ENCODE measurements around the gene ROR2. TPM values are rescaled to one million over a fixed set of nuclear protein-coding genes. Genes with fewer than 3 reads are reported as not detected.
A peak's percentile ranks its signal among the peaks of the same experiment; 100 is the strongest.

ROR2 gene
- total RNA-seq, 3 donors from 2014 or later (not counting 1 experiment from before 2014, with no cell fraction given), result 1.7 TPM; not detected in 2

DNA sequence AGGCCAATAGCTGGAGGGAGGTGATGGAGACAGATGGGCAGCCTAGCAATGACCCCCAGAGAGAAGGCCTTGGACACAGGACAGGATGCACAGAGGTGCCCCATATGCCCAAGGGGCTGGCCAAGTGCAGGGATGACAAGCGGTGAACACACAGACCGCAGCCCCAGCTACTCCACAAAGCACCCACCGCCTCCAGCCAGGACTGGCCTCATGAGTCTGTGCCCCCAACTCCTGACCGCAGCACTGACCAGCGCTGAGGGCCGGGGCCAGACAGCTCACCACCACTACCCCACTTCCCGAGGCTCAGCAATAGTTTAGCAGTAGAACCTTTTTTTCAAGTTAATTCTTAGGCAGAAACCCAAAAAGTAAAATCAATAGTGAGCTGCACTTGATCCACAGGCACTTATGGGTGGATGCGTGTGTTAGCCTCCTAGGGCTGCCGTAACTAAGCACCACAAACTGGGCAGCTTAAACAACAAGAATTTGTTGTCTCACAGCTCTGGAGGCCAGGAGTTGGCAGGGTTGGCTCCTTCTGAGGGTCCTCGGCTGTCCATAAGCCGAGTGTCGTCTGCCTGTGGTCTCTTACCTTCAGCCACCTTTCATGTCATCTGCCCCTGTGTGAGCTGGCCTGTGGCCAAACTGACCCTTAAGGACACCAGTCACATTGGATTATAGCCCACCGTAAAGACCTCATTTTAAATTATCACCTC lies 14.1 kb downstream of the ROR2 start:
- no peak overlapping the region for H3K27ac Mint-ChIP-seq
- no peaks in the 10 kb centered on the region for H3K4me1 ChIP-seq (ENCODE audit: control insufficient read depth, insufficient read depth, low read length)
- TF ChIP-seq, protein P1, sequence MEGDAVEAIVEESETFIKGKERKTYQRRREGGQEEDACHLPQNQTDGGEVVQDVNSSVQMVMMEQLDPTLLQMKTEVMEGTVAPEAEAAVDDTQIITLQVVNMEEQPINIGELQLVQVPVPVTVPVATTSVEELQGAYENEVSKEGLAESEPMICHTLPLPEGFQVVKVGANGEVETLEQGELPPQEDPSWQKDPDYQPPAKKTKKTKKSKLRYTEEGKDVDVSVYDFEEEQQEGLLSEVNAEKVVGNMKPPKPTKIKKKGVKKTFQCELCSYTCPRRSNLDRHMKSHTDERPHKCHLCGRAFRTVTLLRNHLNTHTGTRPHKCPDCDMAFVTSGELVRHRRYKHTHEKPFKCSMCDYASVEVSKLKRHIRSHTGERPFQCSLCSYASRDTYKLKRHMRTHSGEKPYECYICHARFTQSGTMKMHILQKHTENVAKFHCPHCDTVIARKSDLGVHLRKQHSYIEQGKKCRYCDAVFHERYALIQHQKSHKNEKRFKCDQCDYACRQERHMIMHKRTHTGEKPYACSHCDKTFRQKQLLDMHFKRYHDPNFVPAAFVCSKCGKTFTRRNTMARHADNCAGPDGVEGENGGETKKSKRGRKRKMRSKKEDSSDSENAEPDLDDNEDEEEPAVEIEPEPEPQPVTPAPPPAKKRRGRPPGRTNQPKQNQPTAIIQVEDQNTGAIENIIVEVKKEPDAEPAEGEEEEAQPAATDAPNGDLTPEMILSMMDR (IDR thresholded peaks at IDR 0.05), result no peak
- no peak overlapping the region for H3K4me3 Mint-ChIP-seq
- H3K27ac ChIP-seq (ENCODE audit: low read length), result no peak overlapping the region
- H3K27me3 Mint-ChIP-seq (ENCODE audit: low read depth in 2 of 2), result no peaks in the 10 kb centered on the region
- no peaks in the 10 kb centered on the region for H3K36me3 ChIP-seq (ENCODE audit: control insufficient read depth, insufficient read depth, low read length)
- H3K9me3 Mint-ChIP-seq, result peaks cover 0 to 5% of the 10 kb centered on the region in 2 donors
- 97% methylated on average over 13 of the region's 13 CpGs for WGBS (ENCODE audit: insufficient coverage)
- ATAC-seq (peak in 1 of 3 donors; percentile 27), DNase-seq (no peak)
- no peak overlapping the region for H3K4me3 ChIP-seq (ENCODE audit: low read length)
- H3K9me3 ChIP-seq (ENCODE audit: control insufficient read depth, insufficient read depth, low read length), result no peaks in the 10 kb centered on the region
- no peaks in the 10 kb centered on the region for H3K4me1 Mint-ChIP-seq
- intact Hi-C loops (cut with micrococcal nuclease), result no loop called here
- H3K36me3 Mint-ChIP-seq, result peaks cover 7% of the 10 kb centered on the region
- no peaks in the 10 kb centered on the region for H3K27me3 ChIP-seq (ENCODE audit: control insufficient read depth, insufficient read depth, low read length)

DNA sequence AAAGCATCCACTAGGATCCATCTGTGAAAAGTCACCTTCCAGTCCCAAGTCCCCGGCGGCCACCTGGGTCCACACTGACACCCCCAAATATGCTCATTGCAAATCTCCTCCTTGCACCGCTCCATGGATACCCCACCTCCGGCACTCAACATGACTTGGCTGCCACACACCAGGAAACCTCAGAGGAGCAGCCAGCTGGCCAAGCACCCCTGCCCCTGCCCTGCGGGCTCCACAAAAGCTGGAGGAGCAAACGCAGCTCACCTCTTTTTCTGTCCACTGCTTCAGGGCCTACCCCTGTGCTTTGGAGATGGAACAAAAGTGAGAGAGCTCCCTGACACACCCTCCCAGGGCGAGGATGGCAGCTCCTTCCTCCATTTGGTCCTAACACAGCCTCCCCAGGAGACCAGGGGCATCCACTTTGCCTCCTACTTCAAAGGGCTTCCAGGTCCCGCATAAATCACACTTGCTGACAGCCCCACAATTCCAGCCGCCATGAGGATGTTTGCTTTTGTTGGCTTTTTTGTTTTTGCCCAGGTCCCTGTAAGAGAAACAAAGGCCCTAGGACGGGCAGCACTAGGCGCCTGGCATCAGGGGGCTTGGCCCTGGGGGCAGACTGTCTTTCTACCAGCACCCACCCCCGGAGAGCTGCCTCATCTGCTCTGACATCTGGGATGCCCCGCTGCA lies 14.8 kb downstream of the ROR2 start:
- H3K36me3 ChIP-seq (ENCODE audit: control insufficient read depth, insufficient read depth, low read length), result no peaks in the 10 kb centered on the region
- H3K4me1 ChIP-seq (ENCODE audit: control insufficient read depth, insufficient read depth, low read length), result no peaks in the 10 kb centered on the region
- intact Hi-C loops (cut with micrococcal nuclease), result no loop called here
- H3K4me1 Mint-ChIP-seq, result no peaks in the 10 kb centered on the region
- no peak overlapping the region for H3K4me3 Mint-ChIP-seq
- TF ChIP-seq, protein P1 (IDR thresholded peaks at IDR 0.05), result no peak
- H3K27ac ChIP-seq (ENCODE audit: low read length), result no peak overlapping the region
- ATAC-seq (no peak), DNase-seq (no peak)
- H3K36me3 Mint-ChIP-seq, result peaks cover 14% of the 10 kb centered on the region
- peaks cover 3 to 10% of the 10 kb centered on the region in 2 donors for H3K9me3 Mint-ChIP-seq
- no peak overlapping the region for H3K27ac Mint-ChIP-seq
- no peaks in the 10 kb centered on the region for H3K27me3 Mint-ChIP-seq (ENCODE audit: low read depth in 2 of 2)
- no peak overlapping the region for H3K4me3 ChIP-seq (ENCODE audit: low read length)
- peaks cover 4% of the 10 kb centered on the region for H3K9me3 ChIP-seq (ENCODE audit: control insufficient read depth, insufficient read depth, low read length)
- H3K27me3 ChIP-seq (ENCODE audit: control insufficient read depth, insufficient read depth, low read length), result no peaks in the 10 kb centered on the region
- WGBS (ENCODE audit: insufficient coverage), result 84% methylated on average over 13 of the region's 13 CpGs

DNA sequence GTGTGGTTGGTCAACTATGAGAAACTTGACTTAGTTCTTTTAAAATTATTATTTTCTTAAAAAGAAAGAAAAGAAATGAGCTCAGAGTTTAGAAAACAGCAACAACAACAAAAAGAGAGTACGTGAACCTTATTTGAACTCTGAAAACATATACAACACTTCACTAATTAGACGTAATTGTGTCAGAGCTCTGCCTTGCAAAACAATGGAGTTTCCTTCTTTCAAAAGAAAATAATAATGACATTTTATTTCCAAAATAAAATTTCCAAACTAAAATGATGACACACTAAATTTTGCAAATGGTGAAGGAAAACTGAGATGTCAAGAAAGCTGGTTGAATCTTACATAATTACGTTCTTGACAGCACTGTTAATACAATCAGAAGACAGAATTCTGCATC lies 15.4 kb downstream of the ROR2 start:
- no peaks in the 10 kb centered on the region for H3K27me3 Mint-ChIP-seq (ENCODE audit: low read depth in 2 of 2)
- H3K9me3 Mint-ChIP-seq, result peaks cover 3 to 12% of the 10 kb centered on the region in 2 donors
- H3K4me1 Mint-ChIP-seq, result no peaks in the 10 kb centered on the region
- peaks cover 20% of the 10 kb centered on the region for H3K36me3 Mint-ChIP-seq
- no peak for DNase-seq
- no peak for ATAC-seq
- no peak overlapping the region for H3K27ac ChIP-seq (ENCODE audit: low read length)
- no peak overlapping the region for H3K4me3 ChIP-seq (ENCODE audit: low read length)
- no peaks in the 10 kb centered on the region for H3K36me3 ChIP-seq (ENCODE audit: control insufficient read depth, insufficient read depth, low read length)
- H3K4me1 ChIP-seq (ENCODE audit: control insufficient read depth, insufficient read depth, low read length), result no peaks in the 10 kb centered on the region
- H3K27ac Mint-ChIP-seq, result no peak overlapping the region
- no peaks in the 10 kb centered on the region for H3K27me3 ChIP-seq (ENCODE audit: control insufficient read depth, insufficient read depth, low read length)
- intact Hi-C loops (cut with micrococcal nuclease), result no loop called here
- peaks cover 9% of the 10 kb centered on the region for H3K9me3 ChIP-seq (ENCODE audit: control insufficient read depth, insufficient read depth, low read length)
- TF ChIP-seq, protein P1 (IDR thresholded peaks at IDR 0.05), result no peak
- no peak overlapping the region for H3K4me3 Mint-ChIP-seq
- 92% methylated on average over 3 of the region's 3 CpGs for WGBS (ENCODE audit: insufficient coverage)

All from natural killer cell (primary cell).